Suprapubic skin (tissue), 4 donors: ENCODE measurements around the gene PCBP2.

Source experiments
- CTCF ChIP-seq, 2 donors: fragments of 200-600 bp in 1 of 2; fragments of 450-650 bp in 1 of 2; sonication (generic) in 1 of 2; IDR thresholded peaks; one replicate each; pipeline ENCODE4 v1.5.1; 2016 to 2019; ENCODE audit warnings: antibody characterized with exemption in 2 of 2, mild to moderate bottlenecking in 1 of 2, moderate library complexity in 1 of 2
- EP300 ChIP-seq: sonication (generic); formaldehyde crosslinking; IDR thresholded peaks from one replicate; pipeline ENCODE4 v1.6.1; 2017; ENCODE audit warnings: antibody characterized with exemption
- POLR2A ChIP-seq, 2 donors: fragments of 450-650 bp; IDR thresholded peaks; one replicate each; pipeline ENCODE4 v1.6.1; 2017; ENCODE audit warnings: antibody characterized with exemption in 2 of 2, mild to moderate bottlenecking in 2 of 2, moderate library complexity in 2 of 2
- POLR2AphosphoS5 ChIP-seq, 3 donors: sonication (generic); formaldehyde crosslinking; IDR thresholded peaks; one replicate each; pipeline ENCODE4 v1.6.1; 2017; ENCODE audit warnings: antibody characterized with exemption in 3 of 3

DNA sequence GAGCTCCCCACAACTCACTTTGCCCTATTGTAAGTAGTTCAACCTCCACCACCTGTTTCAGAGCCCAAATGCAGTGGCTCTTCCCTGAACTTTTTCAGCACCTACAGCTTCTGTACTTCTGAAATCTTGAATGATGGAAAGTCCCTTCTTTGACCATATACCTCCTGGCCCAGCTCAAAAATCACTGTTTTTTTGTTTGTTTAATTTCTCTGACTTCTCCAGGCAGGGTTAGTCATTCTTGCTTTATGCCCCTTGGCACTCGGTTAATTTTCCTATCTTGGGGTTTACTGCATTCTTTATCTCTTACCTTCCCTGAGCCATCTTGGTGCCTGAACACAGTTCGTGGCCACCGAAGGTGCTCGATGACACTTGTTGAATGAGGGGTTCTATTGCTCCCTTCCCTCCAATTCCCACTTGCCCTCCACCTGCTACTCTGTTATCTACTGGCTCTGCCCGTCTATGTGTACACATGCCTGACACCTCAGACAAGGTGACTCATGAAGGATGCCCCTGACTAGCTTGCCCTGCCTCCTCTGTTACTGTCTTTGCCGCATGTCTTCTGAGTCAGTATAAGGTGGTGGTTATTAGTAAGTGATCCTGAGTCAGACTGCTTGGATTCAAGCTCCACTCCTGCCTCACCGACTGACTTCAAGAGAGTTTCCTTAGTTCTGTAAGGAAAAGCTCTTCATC is 23.9 kb upstream of the PCBP2 start:
- TF ChIP-seq CTCF (IDR thresholded peaks at IDR 0.05), result no peak
- no peak for TF ChIP-seq POLR2A (IDR thresholded peaks at IDR 0.05)
- TF ChIP-seq POLR2AphosphoS5 (IDR thresholded peaks at IDR 0.05), result no peak
- TF ChIP-seq EP300, result no peak
